ENCODE data around the gene PLEKHA4. TPM values are rescaled to one million over a fixed set of nuclear protein-coding genes. Genes with fewer than 3 reads are reported as not detected.

Gene PLEKHA4
- total and polyA plus RNA-seq, 2 of the 13 experiments (the other 11 are each of a cell fraction or from before 2014, with no cell fraction given), result 4.8 to 6.0 TPM

- TF ChIP-seq, protein P1, sequence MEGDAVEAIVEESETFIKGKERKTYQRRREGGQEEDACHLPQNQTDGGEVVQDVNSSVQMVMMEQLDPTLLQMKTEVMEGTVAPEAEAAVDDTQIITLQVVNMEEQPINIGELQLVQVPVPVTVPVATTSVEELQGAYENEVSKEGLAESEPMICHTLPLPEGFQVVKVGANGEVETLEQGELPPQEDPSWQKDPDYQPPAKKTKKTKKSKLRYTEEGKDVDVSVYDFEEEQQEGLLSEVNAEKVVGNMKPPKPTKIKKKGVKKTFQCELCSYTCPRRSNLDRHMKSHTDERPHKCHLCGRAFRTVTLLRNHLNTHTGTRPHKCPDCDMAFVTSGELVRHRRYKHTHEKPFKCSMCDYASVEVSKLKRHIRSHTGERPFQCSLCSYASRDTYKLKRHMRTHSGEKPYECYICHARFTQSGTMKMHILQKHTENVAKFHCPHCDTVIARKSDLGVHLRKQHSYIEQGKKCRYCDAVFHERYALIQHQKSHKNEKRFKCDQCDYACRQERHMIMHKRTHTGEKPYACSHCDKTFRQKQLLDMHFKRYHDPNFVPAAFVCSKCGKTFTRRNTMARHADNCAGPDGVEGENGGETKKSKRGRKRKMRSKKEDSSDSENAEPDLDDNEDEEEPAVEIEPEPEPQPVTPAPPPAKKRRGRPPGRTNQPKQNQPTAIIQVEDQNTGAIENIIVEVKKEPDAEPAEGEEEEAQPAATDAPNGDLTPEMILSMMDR (CRISPR knock-in tag; IDR thresholded peaks at IDR 0.05), result peak; percentile 56; the same call in 1 of the 2 replicates
- TF ChIP-seq ZNF430 (CRISPR knock-in tag; IDR thresholded peaks at IDR 0.05) (peak; percentile 63; the same call in 1 of the 2 replicates), ZNF335 (CRISPR knock-in tag; IDR thresholded peaks at IDR 0.05) (no peak), KDM5A (IDR thresholded peaks at IDR 0.05; ENCODE audit: borderline replicate concordance, low read length) (0 out of 2 replicates have a peak, but pooled peaks have one; percentile 60), ZNF644 (CRISPR knock-in tag; IDR thresholded peaks at IDR 0.05; ENCODE audit: low read depth) (no peak), ZNF530 (CRISPR knock-in tag; IDR thresholded peaks at IDR 0.05; ENCODE audit: low read depth) (no peak), HMG20A (CRISPR knock-in tag; IDR thresholded peaks at IDR 0.05; ENCODE audit: borderline replicate concordance) (no peak), STAT5B (CRISPR knock-in tag; IDR thresholded peaks at IDR 0.05) (no peak), ESRRA (CRISPR knock-in tag; IDR thresholded peaks at IDR 0.05; ENCODE audit: low read depth) (0 out of 2 replicates have a peak, but pooled peaks have one; percentile 4), ZNF225 (CRISPR knock-in tag; IDR thresholded peaks at IDR 0.05) (no peak), ETV5 (CRISPR knock-in tag; IDR thresholded peaks at IDR 0.05; ENCODE audit: borderline replicate concordance) (no peak), SP1 (IDR thresholded peaks at IDR 0.05) (no peak), SP1 (CRISPR knock-in tag; IDR thresholded peaks at IDR 0.05) (0 out of 2 replicates have a peak, but pooled peaks have one; percentile 31), MZF1 (CRISPR knock-in tag; IDR thresholded peaks at IDR 0.05; ENCODE audit: borderline replicate concordance) (no peak), ZFP90 (CRISPR knock-in tag; IDR thresholded peaks at IDR 0.05; ENCODE audit: borderline replicate concordance) (no peak; the same call in 1 of the 2 replicates), ZBTB42 (CRISPR knock-in tag; IDR thresholded peaks at IDR 0.05) (peak; percentile 59), ZNF619 (CRISPR knock-in tag; IDR thresholded peaks at IDR 0.05) (peak; percentile 17; the same call in 1 of the 2 replicates), HDAC2 (CRISPR knock-in tag; IDR thresholded peaks at IDR 0.05) (no peak), PHF20 (CRISPR knock-in tag; IDR thresholded peaks at IDR 0.05) (no peak; the same call in 1 of the 2 replicates), MTERF4 (CRISPR knock-in tag; IDR thresholded peaks at IDR 0.05) (no peak; the same call in 1 of the 2 replicates), SRSF4 (IDR thresholded peaks at IDR 0.05; ENCODE audit: low read depth, low read length, poor library complexity, severe bottlenecking) (no peak)
- TF ChIP-seq, protein P2, sequence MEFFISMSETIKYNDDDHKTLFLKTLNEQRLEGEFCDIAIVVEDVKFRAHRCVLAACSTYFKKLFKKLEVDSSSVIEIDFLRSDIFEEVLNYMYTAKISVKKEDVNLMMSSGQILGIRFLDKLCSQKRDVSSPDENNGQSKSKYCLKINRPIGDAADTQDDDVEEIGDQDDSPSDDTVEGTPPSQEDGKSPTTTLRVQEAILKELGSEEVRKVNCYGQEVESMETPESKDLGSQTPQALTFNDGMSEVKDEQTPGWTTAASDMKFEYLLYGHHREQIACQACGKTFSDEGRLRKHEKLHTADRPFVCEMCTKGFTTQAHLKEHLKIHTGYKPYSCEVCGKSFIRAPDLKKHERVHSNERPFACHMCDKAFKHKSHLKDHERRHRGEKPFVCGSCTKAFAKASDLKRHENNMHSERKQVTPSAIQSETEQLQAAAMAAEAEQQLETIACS (CRISPR knock-in tag; IDR thresholded peaks at IDR 0.05), result no peak
- TF ChIP-seq, protein P3, sequence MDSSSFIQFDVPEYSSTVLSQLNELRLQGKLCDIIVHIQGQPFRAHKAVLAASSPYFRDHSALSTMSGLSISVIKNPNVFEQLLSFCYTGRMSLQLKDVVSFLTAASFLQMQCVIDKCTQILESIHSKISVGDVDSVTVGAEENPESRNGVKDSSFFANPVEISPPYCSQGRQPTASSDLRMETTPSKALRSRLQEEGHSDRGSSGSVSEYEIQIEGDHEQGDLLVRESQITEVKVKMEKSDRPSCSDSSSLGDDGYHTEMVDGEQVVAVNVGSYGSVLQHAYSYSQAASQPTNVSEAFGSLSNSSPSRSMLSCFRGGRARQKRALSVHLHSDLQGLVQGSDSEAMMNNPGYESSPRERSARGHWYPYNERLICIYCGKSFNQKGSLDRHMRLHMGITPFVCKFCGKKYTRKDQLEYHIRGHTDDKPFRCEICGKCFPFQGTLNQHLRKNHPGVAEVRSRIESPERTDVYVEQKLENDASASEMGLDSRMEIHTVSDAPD (CRISPR knock-in tag; IDR thresholded peaks at IDR 0.05), result no peak
These were observed 60.7 kb downstream of the PLEKHA4 start (continued) for GRCh38 chr19:48807590-48808308.
